ENCODE results near the gene TUB.

- TF ChIP-seq, protein P1, sequence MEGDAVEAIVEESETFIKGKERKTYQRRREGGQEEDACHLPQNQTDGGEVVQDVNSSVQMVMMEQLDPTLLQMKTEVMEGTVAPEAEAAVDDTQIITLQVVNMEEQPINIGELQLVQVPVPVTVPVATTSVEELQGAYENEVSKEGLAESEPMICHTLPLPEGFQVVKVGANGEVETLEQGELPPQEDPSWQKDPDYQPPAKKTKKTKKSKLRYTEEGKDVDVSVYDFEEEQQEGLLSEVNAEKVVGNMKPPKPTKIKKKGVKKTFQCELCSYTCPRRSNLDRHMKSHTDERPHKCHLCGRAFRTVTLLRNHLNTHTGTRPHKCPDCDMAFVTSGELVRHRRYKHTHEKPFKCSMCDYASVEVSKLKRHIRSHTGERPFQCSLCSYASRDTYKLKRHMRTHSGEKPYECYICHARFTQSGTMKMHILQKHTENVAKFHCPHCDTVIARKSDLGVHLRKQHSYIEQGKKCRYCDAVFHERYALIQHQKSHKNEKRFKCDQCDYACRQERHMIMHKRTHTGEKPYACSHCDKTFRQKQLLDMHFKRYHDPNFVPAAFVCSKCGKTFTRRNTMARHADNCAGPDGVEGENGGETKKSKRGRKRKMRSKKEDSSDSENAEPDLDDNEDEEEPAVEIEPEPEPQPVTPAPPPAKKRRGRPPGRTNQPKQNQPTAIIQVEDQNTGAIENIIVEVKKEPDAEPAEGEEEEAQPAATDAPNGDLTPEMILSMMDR (IDR thresholded peaks at IDR 0.05) = no peak
- no peak for TF ChIP-seq POLR2A (IDR thresholded peaks at IDR 0.05)
Measured at GRCh38 chr11:8100158-8100557, 19.1 kb downstream of the TUB start.
